ENCODE results near the gene CNN2.

The CNN2 gene

DNA sequence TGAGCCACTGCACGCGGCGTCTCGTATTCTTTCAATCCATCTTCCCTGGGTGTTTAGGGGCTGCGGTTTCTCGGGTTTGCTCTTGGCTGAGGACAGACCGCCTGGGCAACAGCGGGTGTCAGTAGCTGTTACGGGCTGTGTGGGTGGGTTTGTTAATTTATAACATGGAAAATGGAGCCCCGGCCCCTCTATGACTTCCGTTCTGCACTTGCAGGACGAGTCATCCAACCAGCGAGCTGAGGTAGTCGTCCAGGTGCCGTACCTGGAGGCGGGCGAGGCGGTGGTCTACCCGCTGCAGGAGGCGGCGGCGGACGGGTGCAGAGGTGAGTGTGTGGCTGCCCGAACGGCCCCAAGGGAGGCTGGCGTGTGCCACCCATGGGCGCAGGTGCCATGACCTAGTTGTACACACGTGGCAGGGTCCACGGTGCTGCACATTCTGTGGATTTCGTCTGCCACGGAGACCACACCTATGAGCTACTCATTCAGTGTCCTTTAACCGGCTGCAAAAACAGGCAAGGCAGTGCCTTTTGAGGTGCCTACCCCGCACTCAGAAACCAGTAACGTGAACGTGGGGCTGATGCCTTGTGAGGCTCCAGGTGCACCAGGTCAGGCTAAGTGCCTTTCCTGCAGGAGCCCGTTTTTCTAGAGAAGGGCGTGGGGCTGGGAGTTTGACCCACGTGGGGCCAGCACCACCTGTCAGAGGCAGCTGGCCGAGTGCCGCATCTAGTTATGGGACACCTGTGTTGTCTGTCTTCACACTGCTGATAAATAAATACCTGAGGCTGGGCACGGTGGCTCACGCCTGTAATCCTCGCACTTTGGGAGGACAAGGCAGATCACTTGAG, 57.8 kb downstream of the CNN2 start:
- DNase-seq: no peak

DNA sequence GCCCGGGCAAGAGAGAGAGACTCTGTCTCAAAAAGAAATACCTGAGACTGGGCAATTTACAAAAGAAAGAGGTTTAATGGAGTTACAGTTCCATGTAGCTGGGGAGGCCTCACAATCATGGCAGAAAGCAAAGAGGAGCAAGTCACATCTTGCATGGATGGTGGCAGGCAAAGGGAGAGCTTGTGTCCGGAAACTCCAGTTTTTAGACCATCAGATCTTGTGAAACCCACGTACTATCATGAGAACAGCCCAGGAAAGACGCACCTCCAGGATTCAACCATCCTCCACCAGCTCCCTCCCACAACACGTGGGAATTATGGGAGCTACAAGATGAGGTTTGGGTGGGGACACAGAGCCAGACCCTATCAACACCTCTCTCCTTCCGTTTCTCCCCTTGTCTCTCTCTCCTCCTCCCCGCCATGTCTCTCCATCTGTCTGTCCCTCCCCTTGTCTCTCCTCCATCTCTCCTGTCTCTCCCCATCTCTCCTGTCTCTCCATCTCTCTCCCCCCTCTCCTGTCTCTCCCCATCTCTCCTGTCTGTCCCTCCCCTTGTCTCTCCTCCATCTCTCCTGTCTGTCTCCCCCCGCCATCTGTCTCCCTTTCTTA, 58.7 kb downstream of the CNN2 start:
- DNase-seq: no peak

DNA sequence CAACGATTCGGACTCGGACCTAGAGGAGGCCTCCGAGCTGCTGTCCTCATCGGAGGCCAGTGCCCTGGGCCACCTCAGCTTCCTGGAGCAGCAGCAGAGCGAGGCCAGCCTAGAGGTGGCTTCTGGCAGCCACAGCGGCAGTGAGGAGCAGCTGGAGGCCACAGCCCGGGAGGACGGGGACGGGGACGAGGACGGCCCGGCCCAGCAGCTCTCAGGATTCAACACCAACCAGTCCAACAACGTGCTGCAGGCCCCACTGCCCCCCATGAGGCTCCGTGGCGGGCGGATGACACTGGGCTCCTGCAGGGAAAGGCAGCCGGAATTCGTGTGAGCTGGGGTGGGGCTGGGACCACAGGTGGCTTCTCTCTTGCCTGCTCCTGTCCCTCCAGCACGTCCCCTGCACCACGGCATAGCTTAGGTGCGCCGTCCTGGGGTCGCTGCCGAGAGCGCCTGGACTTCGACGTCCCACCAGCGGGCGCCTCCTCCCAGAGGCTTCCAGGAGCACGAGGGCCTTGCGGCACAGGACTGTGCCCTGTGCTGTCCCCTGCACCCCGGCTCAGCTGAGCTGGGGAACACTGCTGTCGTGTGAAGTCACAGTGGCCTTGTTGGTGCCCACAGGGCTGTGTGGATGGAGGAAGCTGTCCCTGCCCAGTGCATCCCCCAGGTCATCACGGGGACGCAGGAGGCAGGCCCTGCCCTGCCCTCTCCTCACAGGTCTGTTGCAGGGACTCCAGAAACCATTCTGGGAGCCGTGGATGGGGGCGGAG, 59.5 kb downstream of the CNN2 start:
- no peak for DNase-seq

DNA sequence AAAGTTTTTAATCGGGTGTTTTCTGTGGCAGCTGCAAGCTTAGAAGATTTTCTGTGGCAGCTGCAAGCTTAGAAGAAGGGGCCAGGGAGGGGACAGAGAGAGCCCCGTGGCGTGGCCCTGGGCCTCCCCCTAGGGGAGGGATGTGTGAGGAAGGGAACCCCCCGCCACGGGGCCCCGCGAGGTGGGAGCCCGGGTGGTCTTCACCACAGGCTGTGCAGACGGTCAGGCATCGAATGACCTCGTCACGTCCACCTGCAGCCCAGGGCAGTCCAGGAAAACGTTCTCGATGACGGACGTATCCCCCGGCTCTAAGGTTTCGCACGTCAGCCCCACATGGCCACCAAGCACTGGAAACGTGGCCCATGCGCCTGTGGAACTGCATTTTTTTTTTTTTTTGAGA, 60.2 kb downstream of the CNN2 start:
- no peak for DNase-seq

DNA sequence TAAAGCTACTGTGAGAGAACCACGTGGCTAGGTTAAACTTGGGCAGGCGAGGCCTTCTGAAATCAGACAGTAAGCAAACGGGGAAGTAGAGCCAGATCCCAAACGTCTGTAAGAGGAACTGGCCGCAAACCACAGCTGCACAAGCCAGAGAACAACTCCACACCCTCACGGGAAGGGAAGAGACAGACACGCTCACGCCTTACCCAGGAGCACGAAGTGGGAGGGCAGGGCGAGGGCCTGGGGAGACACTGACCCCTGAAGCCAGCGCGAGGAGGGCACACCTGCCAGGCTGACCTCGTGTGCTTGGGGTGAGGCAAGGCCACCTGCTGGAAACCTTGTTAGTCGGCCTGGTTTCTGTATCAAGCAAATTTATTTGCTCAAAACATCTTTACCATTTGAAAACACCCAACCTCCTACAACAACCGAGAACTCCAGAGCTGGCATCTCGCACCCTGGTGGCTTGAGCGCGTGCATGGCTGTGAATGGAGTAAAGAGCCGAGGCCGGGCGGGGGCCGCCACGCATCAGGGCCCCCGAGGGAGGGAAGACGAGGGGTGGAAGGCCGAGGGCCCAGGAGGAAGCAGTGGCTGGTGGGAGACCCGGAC, 61.5 kb downstream of the CNN2 start:
- no peak for DNase-seq

DNA sequence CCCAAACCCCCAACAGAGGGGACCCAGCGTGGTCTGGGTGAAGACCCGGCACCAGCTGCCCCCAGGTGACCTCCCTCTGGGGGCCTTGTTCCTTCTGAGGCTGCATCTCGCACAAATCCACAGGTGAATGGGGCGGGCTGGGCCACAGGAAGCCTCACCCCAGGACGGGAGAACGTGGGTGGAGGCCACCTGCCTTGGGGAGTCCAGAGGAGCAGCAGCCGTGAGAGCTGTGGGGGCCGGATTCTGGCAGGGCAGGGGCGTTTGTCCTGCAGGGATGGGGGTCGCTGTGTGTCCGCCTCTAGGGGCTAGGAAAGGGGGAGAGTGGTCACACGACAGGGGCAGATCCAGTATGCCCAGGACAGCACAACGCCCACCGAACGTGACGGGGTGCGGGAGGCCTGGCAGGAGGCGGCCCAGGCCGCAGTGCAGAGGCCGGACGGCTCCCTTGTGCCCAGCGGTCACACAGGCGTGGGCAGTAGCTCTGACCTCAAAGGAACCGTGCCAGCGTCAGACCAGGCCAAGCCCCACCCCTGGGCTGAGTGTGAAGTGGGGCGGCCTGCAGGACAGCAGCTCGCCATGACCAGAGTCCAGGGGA, 62.1 kb downstream of the CNN2 start:
- no peak for DNase-seq

Measured in NCI-H446 (cell line).